SK-N-SH (cell line): Measurements from ENCODE around the gene CALCR.

ENCODE experiments used
- POLR2AphosphoS5 ChIP-seq: IDR thresholded peaks from 2 replicates; pipeline ENCODE4 v1.6.1; 2012; ENCODE audit warnings: low read depth, low read length
- RXRA ChIP-seq: IDR thresholded peaks from 2 replicates; pipeline ENCODE4 v1.4.0; 2012; ENCODE audit warnings: low read depth, mild to moderate bottlenecking, borderline replicate concordance
- TF ChIP-seq, protein P1 (sequence below): IDR thresholded peaks from 2 replicates; pipeline ENCODE4 v1.4.0; 2012; ENCODE audit warnings: low read depth

DNA sequence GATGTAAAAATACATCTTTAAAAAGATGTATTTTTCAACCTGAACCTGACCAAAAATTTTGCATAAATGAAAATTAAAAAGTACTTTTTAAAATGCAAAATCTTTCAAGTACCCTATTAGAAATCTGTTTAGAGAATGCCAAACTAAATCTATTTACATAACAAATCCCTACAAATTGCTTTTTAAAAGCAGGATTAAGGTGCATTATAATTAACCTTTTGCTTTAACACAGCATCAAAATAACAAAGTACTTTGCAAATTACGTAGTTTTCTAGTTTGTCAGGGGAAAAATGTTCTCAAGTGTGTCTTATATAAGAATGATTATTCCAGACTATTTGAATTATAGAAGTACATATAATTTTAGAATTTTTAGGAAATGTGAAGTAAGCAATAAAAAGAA, 181.5 kb downstream of the CALCR start:
- TF ChIP-seq, protein P1, sequence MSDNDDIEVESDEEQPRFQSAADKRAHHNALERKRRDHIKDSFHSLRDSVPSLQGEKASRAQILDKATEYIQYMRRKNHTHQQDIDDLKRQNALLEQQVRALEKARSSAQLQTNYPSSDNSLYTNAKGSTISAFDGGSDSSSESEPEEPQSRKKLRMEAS = no peak
- TF ChIP-seq RXRA = no peak
- no peak for TF ChIP-seq POLR2AphosphoS5
